ENCODE measurements around the gene URB1.

DNA sequence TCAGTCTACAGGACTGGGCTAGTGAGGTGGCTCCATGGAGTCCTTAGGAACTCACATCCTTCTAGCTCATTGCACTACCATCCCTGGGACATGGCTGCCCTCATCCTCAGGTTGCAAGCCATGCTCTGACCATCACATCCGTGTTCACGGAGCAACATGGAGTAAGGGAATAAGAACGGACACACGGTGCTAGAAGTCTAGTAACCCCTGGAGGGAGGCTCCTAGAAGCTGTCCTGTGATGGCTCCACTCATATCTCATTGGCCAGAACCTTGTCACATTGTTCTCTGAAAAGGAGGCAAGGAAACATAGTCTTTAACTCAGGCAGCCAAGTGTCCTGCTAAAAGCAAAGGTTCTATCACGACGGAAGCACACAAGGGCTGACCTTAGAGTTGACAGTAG is 90.3 kb downstream of the URB1 start:
- TF ChIP-seq CTCF (conservative IDR thresholded peaks at IDR 0.05; ENCODE audit: low read length) (no peak), EZH2phosphoT487 (IDR thresholded peaks at IDR 0.05; ENCODE audit: borderline replicate concordance) (no peak)

Measured in Loucy (cell line).